Upper lobe of left lung (tissue), 6 donors: ENCODE results near the gene HINT3. TPM values are rescaled to one million over a fixed set of nuclear protein-coding genes. Genes with fewer than 3 reads are reported as not detected.

Experiments
- ATAC-seq, 2 donors: fragments of 200-7000 bp; cut with Tn5 transposase; one replicate each; pipeline ENCODE4 v1.9.1; 2022; ENCODE audit warnings: mild to moderate bottlenecking in 2 of 2, moderate library complexity in 2 of 2; ENCODE audit not compliant: low FRiP score in 2 of 2
- DNase-seq, 2 donors: peaks; one replicate each; pipeline ENCODE4 v3.0.0-alpha.2; 2019 to 2020
- H3K27ac ChIP-seq, 4 donors: fragments of 200-600 bp; sonication (generic); one replicate each; pipeline ENCODE4 v1.5.1; 2016 to 2019
- H3K27me3 ChIP-seq, 4 donors: fragments of 200-600 bp; sonication (generic); one replicate each; pipeline ENCODE4 v1.5.1; 2017 to 2019
- H3K36me3 ChIP-seq, 4 donors: fragments of 200-600 bp; sonication (generic); one replicate each; pipeline ENCODE4 v1.5.1; 2016 to 2019
- H3K4me1 ChIP-seq, 4 donors: fragments of 200-600 bp; sonication (generic); one replicate each; pipeline ENCODE4 v1.5.1; 2018 to 2019
- H3K4me3 ChIP-seq, 4 donors: fragments of 200-600 bp; sonication (generic); one replicate each; pipeline ENCODE4 v1.5.1; 2017 to 2019; ENCODE audit warnings: mild to moderate bottlenecking in 2 of 4, moderate library complexity in 1 of 4
- H3K9me3 ChIP-seq, 4 donors: fragments of 200-600 bp; sonication (generic); one replicate each; pipeline ENCODE4 v1.5.1; 2018 to 2019
- CTCF ChIP-seq, 6 experiments: fragments of 450-650 bp in 4 of 6; fragments of 200-600 bp in 2 of 6; sonication (generic) in 2 of 6; IDR thresholded peaks; one replicate each; pipeline ENCODE4 v1.5.1; 2016 to 2019; ENCODE audit warnings: antibody characterized with exemption in 6 of 6
- EP300 ChIP-seq, 4 donors: sonication (generic); formaldehyde crosslinking; IDR thresholded peaks; one replicate each; pipeline ENCODE4 v1.5.1; 2017; ENCODE audit warnings: antibody characterized with exemption in 4 of 4, control low read depth in 2 of 4
- POLR2A ChIP-seq, 4 donors: fragments of 450-650 bp; IDR thresholded peaks; one replicate each; pipeline ENCODE4 v1.5.1; 2016 to 2017; ENCODE audit warnings: antibody characterized with exemption in 4 of 4, mild to moderate bottlenecking in 2 of 4
- POLR2AphosphoS5 ChIP-seq, 2 donors: sonication (generic); formaldehyde crosslinking; IDR thresholded peaks; one replicate each; pipeline ENCODE4 v1.5.1; 2017; ENCODE audit warnings: antibody characterized with exemption in 2 of 2
- WGBS, 2 donors: methylation state at CpG; one replicate each; pipeline ENCODE4 v1.1.5; 2017 to 2018; 5-methylcytosine and 5-hydroxymethylcytosine counted together
- total RNA-seq, 6 donors: library from RNA; depleted of rRNA in 4 of 6; stranded (reverse); fragments of >200 nt in 4 of 6; gene quantifications; one replicate each; pipeline versions ENCODE4 v1.1.0 to v1.2.1, GENCODE V29; 2016 to 2021
- donor health status: DM: no; HTN: no; CAD: no; lungs with moderate emphysema.
- donor health status: DM: no; HTN: yes; CAD: no; lungs with severe emphysema.

The HINT3 gene
- total RNA-seq, 6 donors from 2014 or later = 16.8 to 35.8 (median 25.2) TPM

GRCh38 chr6:125953502-125953875, 3.1 kb upstream of the HINT3 start:
- Histone ChIP-seq H3K27me3 (no peaks in the 10 kb centered on the region), H3K27ac (no peak overlapping the region), H3K9me3 (no peaks in the 10 kb centered on the region), H3K36me3 (no peaks in the 10 kb centered on the region), H3K4me1 (peaks cover 9 to 18% (median 14%) of the 10 kb centered on the region in 4 donors), H3K4me3 (no peak overlapping the region)
- WGBS, 2 donors = 63 to 82% methylated on average over 6 to 11 of the region's 11 CpGs
- DNase-seq (peak; percentile 37 to 74), ATAC-seq (no peak)
- TF ChIP-seq CTCF (IDR thresholded peaks at IDR 0.05) (peak in 2 of 6 experiments; percentile 24 to 38), EP300 (IDR thresholded peaks at IDR 0.05) (no peak)

GRCh38 chr6:125954735-125955339, 1.7 kb upstream of the HINT3 start:
- H3K27ac ChIP-seq = no peak overlapping the region
- no peaks in the 10 kb centered on the region for H3K9me3 ChIP-seq
- WGBS, 2 donors = 64 to 81% methylated on average over 5 of the region's 5 CpGs
- no peak for ATAC-seq
- no peak for TF ChIP-seq POLR2AphosphoS5 (IDR thresholded peaks at IDR 0.05)
- no peak for TF ChIP-seq EP300 (IDR thresholded peaks at IDR 0.05)
- TF ChIP-seq CTCF (IDR thresholded peaks at IDR 0.05) = no peak
- no peak for TF ChIP-seq POLR2A (IDR thresholded peaks at IDR 0.05)
- no peaks in the 10 kb centered on the region for H3K27me3 ChIP-seq
- no peak for DNase-seq
- H3K36me3 ChIP-seq = no peaks in the 10 kb centered on the region
- H3K4me3 ChIP-seq = no peak overlapping the region
- peaks cover 22 to 29% (median 26%) of the 10 kb centered on the region in 4 donors for H3K4me1 ChIP-seq

GRCh38 chr6:125955973-125956372, 597 bp upstream of the HINT3 start:
- 49 to 51% methylated on average over 5 of the region's 5 CpGs for WGBS, 2 donors
- no peaks in the 10 kb centered on the region for H3K27me3 ChIP-seq
- no peaks in the 10 kb centered on the region for H3K36me3 ChIP-seq
- peaks cover 24 to 32% (median 26%) of the 10 kb centered on the region in 4 donors for H3K4me1 ChIP-seq
- H3K27ac ChIP-seq = peak overlapping the region in 2 of 4 donors; percentile 96 to 97
- ATAC-seq = no peak
- H3K9me3 ChIP-seq = no peaks in the 10 kb centered on the region
- H3K4me3 ChIP-seq = peak overlapping the region in 3 of 4 donors; percentile 69 to 81 (median 73)
- DNase-seq = no peak
- no peak for TF ChIP-seq EP300 (IDR thresholded peaks at IDR 0.05)
- no peak for TF ChIP-seq POLR2A (IDR thresholded peaks at IDR 0.05)
- TF ChIP-seq POLR2AphosphoS5 (IDR thresholded peaks at IDR 0.05) = no peak
- TF ChIP-seq CTCF (IDR thresholded peaks at IDR 0.05) = no peak

GRCh38 chr6:125957391-125957693, 772 bp downstream of the HINT3 start:
- Histone ChIP-seq H3K27me3 (no peaks in the 10 kb centered on the region), H3K9me3 (no peaks in the 10 kb centered on the region), H3K36me3 (peaks cover 0 to 3% (median 0%) of the 10 kb centered on the region in 4 donors), H3K4me1 (peaks cover 24 to 32% (median 26%) of the 10 kb centered on the region in 4 donors), H3K27ac (peak overlapping the region; percentile 88 to 100 (median 96)), H3K4me3 (peak overlapping the region; percentile 69 to 93 (median 77))
- DNase-seq (no peak), ATAC-seq (no peak)
- TF ChIP-seq CTCF (IDR thresholded peaks at IDR 0.05) (no peak), POLR2AphosphoS5 (IDR thresholded peaks at IDR 0.05) (no peak), EP300 (IDR thresholded peaks at IDR 0.05) (no peak), POLR2A (IDR thresholded peaks at IDR 0.05) (no peak)
- WGBS, 2 donors = 4 to 6% methylated on average over 3 of the region's 3 CpGs

GRCh38 chr6:125957845-125958244, 1.3 kb downstream of the HINT3 start:
- TF ChIP-seq POLR2A (IDR thresholded peaks at IDR 0.05) = peak in 1 of 4 donors; percentile 55
- no peak for TF ChIP-seq CTCF (IDR thresholded peaks at IDR 0.05)
- TF ChIP-seq EP300 (IDR thresholded peaks at IDR 0.05) = peak in 1 of 4 donors; percentile 55
- TF ChIP-seq POLR2AphosphoS5 (IDR thresholded peaks at IDR 0.05) = no peak
- peak overlapping the region in 3 of 4 donors; percentile 69 to 81 (median 73) for H3K4me3 ChIP-seq
- peaks cover 0 to 3% (median 0%) of the 10 kb centered on the region in 4 donors for H3K36me3 ChIP-seq
- H3K27ac ChIP-seq = peak overlapping the region; percentile 88 to 100 (median 96)
- WGBS, 2 donors = 29 to 36% methylated on average over 4 of the region's 4 CpGs
- ATAC-seq = peak; percentile 52 to 70
- DNase-seq = peak in 1 of 2 donors; percentile 74
- no peaks in the 10 kb centered on the region for H3K27me3 ChIP-seq
- peaks cover 24 to 32% (median 26%) of the 10 kb centered on the region in 4 donors for H3K4me1 ChIP-seq
- H3K9me3 ChIP-seq = no peaks in the 10 kb centered on the region
